GM18505 (cell line): ENCODE results near the gene KLK14.

Experiments
- ATAC-seq: cut with Tn5 transposase; IDR thresholded peaks from one replicate; pipeline ENCODE4 v1.9.1; 2021; ENCODE audit not compliant: unreplicated experiment
- POLR2A ChIP-seq: IDR thresholded peaks from 4 replicates; pipeline ENCODE4 v1.6.1; 2011; ENCODE audit warnings: borderline replicate concordance; ENCODE audit not compliant: insufficient read depth, insufficient read length; ENCODE audit errors: extremely low read depth

The KLK14 gene

GRCh38 chr19:51101171-51101865, 18.6 kb upstream of the KLK14 start:
- no peak for TF ChIP-seq POLR2A
- no peak for ATAC-seq

- TF ChIP-seq POLR2A, result no peak
- no peak for ATAC-seq
Measured at GRCh38 chr19:51100601-51101000, 17.9 kb upstream of the KLK14 start.

GRCh38 chr19:51099047-51099382, 16.3 kb upstream of the KLK14 start:
- ATAC-seq, result no peak
- TF ChIP-seq POLR2A, result no peak

- ATAC-seq, result no peak
- TF ChIP-seq POLR2A, result no peak
Measured at GRCh38 chr19:51098365-51099046, 15.8 kb upstream of the KLK14 start.

GRCh38 chr19:51097796-51098195, 15.1 kb upstream of the KLK14 start:
- TF ChIP-seq POLR2A, result no peak
- ATAC-seq, result no peak

GRCh38 chr19:51097166-51097738, 14.6 kb upstream of the KLK14 start:
- no peak for ATAC-seq
- TF ChIP-seq POLR2A, result no peak

GRCh38 chr19:51096473-51097165, 13.9 kb upstream of the KLK14 start:
- no peak for TF ChIP-seq POLR2A
- ATAC-seq, result no peak

GRCh38 chr19:51094696-51095279, 12.1 kb upstream of the KLK14 start:
- no peak for ATAC-seq
- no peak for TF ChIP-seq POLR2A

- ATAC-seq, result no peak
Measured at GRCh38 chr19:51093510-51094345, 11.0 kb upstream of the KLK14 start.

GRCh38 chr19:51093101-51093500, 10.4 kb upstream of the KLK14 start:
- TF ChIP-seq POLR2A, result no peak
- ATAC-seq, result no peak

More at GRCh38 chr19:51093510-51094345, 11.0 kb upstream of the KLK14 start:
- TF ChIP-seq POLR2A, result no peak

GRCh38 chr19:51091895-51092873, 9.5 kb upstream of the KLK14 start:
- ATAC-seq, result no peak
- TF ChIP-seq POLR2A, result no peak
